NB4 (cell line): Measurements from ENCODE around the gene FXN.

ENCODE experiments used
- CTCF ChIP-seq: IDR thresholded peaks from one replicate; pipeline ENCODE4 v1.5.1; 2012; ENCODE audit warnings: low read depth, low read length
- MYC ChIP-seq: IDR thresholded peaks from 2 replicates; pipeline ENCODE4 v1.6.1; 2011; ENCODE audit warnings: low read depth, low read length
- POLR2A ChIP-seq: IDR thresholded peaks from 2 replicates; pipeline ENCODE4 v1.6.1; 2011; ENCODE audit warnings: mild to moderate bottlenecking; ENCODE audit not compliant: insufficient read length; ENCODE audit errors: extremely low read depth

DNA sequence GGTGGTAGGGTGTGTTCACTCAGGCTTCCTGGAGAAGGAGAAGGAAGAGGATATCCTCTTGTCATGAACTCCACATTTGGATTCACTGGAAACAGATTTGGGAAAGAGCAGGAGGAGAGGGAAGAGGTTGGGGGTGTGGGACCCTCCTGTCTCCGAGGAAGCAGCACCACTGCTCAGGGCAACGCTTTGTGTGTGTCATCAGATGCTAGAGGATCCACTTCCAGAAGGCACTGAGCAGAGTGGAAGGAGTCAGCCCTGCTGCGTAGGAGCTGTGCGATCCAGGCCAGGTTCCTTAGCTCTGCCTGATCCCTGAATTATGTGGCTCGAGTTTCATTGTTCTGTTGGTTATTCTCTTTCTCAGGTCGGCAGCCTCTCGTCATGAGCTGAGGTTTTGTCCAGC lies 101.2 kb downstream of the FXN start:
- TF ChIP-seq CTCF (no peak), MYC (no peak), POLR2A (no peak)
